IMR-90 (cell line): ENCODE results near the gene EVA1A. TPM values are rescaled to one million over a fixed set of nuclear protein-coding genes. Genes with fewer than 3 reads are reported as not detected.

Experiments used
- ATAC-seq: fragments of 200-7000 bp; cut with Tn5 transposase; 2 replicates; pipeline ENCODE4 v1.9.1; 2020; ENCODE audit warnings: low read depth, mild to moderate bottlenecking, moderate library complexity
- BruUV-seq: library from RNA; stranded (reverse); fragments of 400-500 nt; replicated peaks from 2 replicates; lab custom pipeline; 2021; lab: Mats Ljungman, UMichigan
- CTCF ChIA-PET: fragments of 300-600 bp; formaldehyde crosslinking; extraction: SDS; loops from one replicate; lab custom pipeline; 2021; ENCODE audit warnings: antibody characterized with exemption; lab: Yijun Ruan, JAX
- POLR2A ChIA-PET: fragments of 300-600 bp; sonication (Branson Sonifier 250); formaldehyde crosslinking; loops from one replicate; lab custom pipeline; 2022; ENCODE audit warnings: antibody characterized with exemption; ENCODE audit not compliant: unreplicated experiment; lab: Charles Lee
- DNase-seq: peaks from one replicate; pipeline ENCODE4 v3.0.0; 2013
- H2AFZ ChIP-seq: replicated peaks from 2 replicates; pipeline ENCODE3; 2013; ENCODE audit warnings: low read length, mild to moderate bottlenecking; ENCODE audit not compliant: poor library complexity
- H2AK5ac ChIP-seq: 2 replicates; pipeline ENCODE4 v1.6.1; 2013; ENCODE audit warnings: low read depth, low read length, inconsistent platforms
- H2AK9ac ChIP-seq: replicated peaks from 2 replicates; pipeline ENCODE3; 2013; ENCODE audit warnings: mild to moderate bottlenecking, low read depth, low read length, moderate library complexity; ENCODE audit not compliant: poor library complexity
- H2BK120ac ChIP-seq: 2 replicates; pipeline ENCODE4 v1.6.1; 2013; ENCODE audit warnings: low read depth, low read length, inconsistent platforms
- H2BK15ac ChIP-seq: 3 replicates; pipeline ENCODE4 v1.6.1; 2013; ENCODE audit warnings: low read depth, low read length, inconsistent platforms
- H2BK20ac ChIP-seq: 2 replicates; pipeline ENCODE4 v1.6.1; 2013; ENCODE audit warnings: low read depth, mild to moderate bottlenecking, inconsistent platforms, low read length, moderate library complexity
- H2BK5ac ChIP-seq: 2 replicates; pipeline ENCODE4 v1.6.1; 2013; ENCODE audit warnings: mild to moderate bottlenecking, low read depth, low read length, inconsistent platforms; ENCODE audit not compliant: poor library complexity, severe bottlenecking
- H3K14ac ChIP-seq: replicated peaks from 2 replicates; pipeline ENCODE4 v1.6.1; 2013; ENCODE audit warnings: low read depth, low read length, inconsistent platforms
- H3K18ac ChIP-seq: 2 replicates; pipeline ENCODE4 v1.6.1; 2013; ENCODE audit warnings: low read depth, low read length, control low read depth
- H3K23ac ChIP-seq: 2 replicates; pipeline ENCODE4 v1.6.1; 2013; ENCODE audit warnings: low read depth, low read length, inconsistent platforms
- H3K27ac ChIP-seq: 2 replicates; pipeline ENCODE4 v1.5.1; 2013; ENCODE audit warnings: mild to moderate bottlenecking, control low read depth, low read length; ENCODE audit not compliant: insufficient read depth
- H3K27me3 ChIP-seq: 2 replicates; pipeline ENCODE4 v1.6.1; 2013; ENCODE audit warnings: low read length; ENCODE audit not compliant: control insufficient read depth, insufficient read depth
- H3K36me3 ChIP-seq: 2 replicates; pipeline ENCODE4 v1.6.1; 2013; ENCODE audit warnings: low read length, mixed read lengths; ENCODE audit not compliant: control insufficient read depth, insufficient read depth
- H3K4ac ChIP-seq: 2 replicates; pipeline ENCODE4 v1.6.1; 2013; ENCODE audit warnings: low read depth, low read length, inconsistent platforms
- H3K4me1 ChIP-seq: 2 replicates; pipeline ENCODE4 v1.6.1; 2013; ENCODE audit warnings: low read length, mixed read lengths; ENCODE audit not compliant: control insufficient read depth, insufficient read depth
- H3K4me2 ChIP-seq: 2 replicates; pipeline ENCODE4 v1.6.1; 2013; ENCODE audit warnings: low read depth, mild to moderate bottlenecking, control low read depth, low read length, moderate library complexity
- H3K4me3 ChIP-seq: 2 replicates; pipeline ENCODE4 v1.5.1; 2013; ENCODE audit warnings: low read depth, mild to moderate bottlenecking, control low read depth, low read length, moderate library complexity; ENCODE audit not compliant: insufficient read depth
- H3K56ac ChIP-seq: 2 replicates; pipeline ENCODE4 v1.6.1; 2013; ENCODE audit warnings: low read length, inconsistent platforms; ENCODE audit not compliant: insufficient read depth; ENCODE audit errors: extremely low read depth
- H3K79me1 ChIP-seq, 2 experiments: 2 replicates each; pipeline ENCODE4 v1.6.1; 2013; ENCODE audit warnings: low read length in 2 of 2, inconsistent platforms in 1 of 2, low read depth in 1 of 2
- H3K9ac ChIP-seq: 2 replicates; pipeline ENCODE4 v1.6.1; 2013; ENCODE audit warnings: low read depth, low read length, control low read depth
- H3K9me1 ChIP-seq: 2 replicates; pipeline ENCODE4 v1.6.1; 2013; ENCODE audit warnings: low read length, inconsistent platforms; ENCODE audit not compliant: insufficient read depth
- H3K9me3 ChIP-seq: 2 replicates; pipeline ENCODE4 v1.6.1; 2013; ENCODE audit warnings: low read length; ENCODE audit not compliant: control insufficient read depth, insufficient read depth
- H4K20me1 ChIP-seq: 2 replicates; pipeline ENCODE4 v1.6.1; 2013; ENCODE audit warnings: low read length, inconsistent platforms; ENCODE audit not compliant: insufficient read depth
- H4K5ac ChIP-seq: 2 replicates; pipeline ENCODE4 v1.6.1; 2013; ENCODE audit warnings: mild to moderate bottlenecking, low read depth, low read length, control low read depth
- H4K8ac ChIP-seq, 2 experiments: 2 replicates each; pipeline ENCODE4 v1.6.1; 2013; ENCODE audit warnings: low read depth in 2 of 2, low read length in 2 of 2, control low read depth in 1 of 2, inconsistent platforms in 1 of 2
- H4K91ac ChIP-seq: 2 replicates; pipeline ENCODE4 v1.6.1; 2013; ENCODE audit warnings: low read depth, low read length, inconsistent platforms; ENCODE audit not compliant: insufficient read depth
- CEBPB ChIP-seq: IDR thresholded peaks from 2 replicates; pipeline ENCODE4 v1.6.1; 2012; ENCODE audit warnings: low read depth, low read length, improper control_type of control experiment
- FOS ChIP-seq: fragments of 150-350 bp; IDR thresholded peaks from 2 replicates; pipeline ENCODE4 v1.6.1; 2016; ENCODE audit warnings: low read depth, low read length
- MAZ ChIP-seq: IDR thresholded peaks from 2 replicates; pipeline ENCODE4 v1.6.1; 2012; ENCODE audit warnings: low read depth, mild to moderate bottlenecking, low read length, improper control_type of control experiment, moderate library complexity, borderline replicate concordance
- NFE2L2 ChIP-seq: fragments of 150-350 bp; IDR thresholded peaks from 2 replicates; pipeline ENCODE4 v1.6.1; 2016; ENCODE audit warnings: low read depth, mild to moderate bottlenecking, low read length
- RAD21 ChIP-seq: IDR thresholded peaks from 2 replicates; pipeline ENCODE4 v1.6.1; 2012; ENCODE audit warnings: low read length, improper control_type of control experiment
- RCOR1 ChIP-seq: IDR thresholded peaks from 2 replicates; pipeline ENCODE4 v1.6.1; 2012; ENCODE audit warnings: mild to moderate bottlenecking, low read length, improper control_type of control experiment; ENCODE audit not compliant: insufficient replicate concordance
- WGBS, 2 experiments: methylation state at CpG; one replicate each; pipeline versions ENCODE4 v1.1.5 to v1.1.7; 2013; ENCODE audit warnings: missing lambda C conversion rate in 2 of 2; ENCODE audit not compliant: insufficient read length in 1 of 2; ENCODE audit errors: extremely low coverage in 2 of 2; 5-methylcytosine and 5-hydroxymethylcytosine counted together
- dilution Hi-C: fragments of 300-500 bp; cut with HindIII; formaldehyde crosslinking; loops from one replicate; pipeline ENCODE4 v1.14.3; 2018; ENCODE audit warnings: low sequenced_read_pairs; ENCODE audit not compliant: unreplicated experiment
- in situ Hi-C: fragments of 300-500 bp; cut with MboI; formaldehyde crosslinking; loops from 3 replicates; pipeline ENCODE4 v1.14.3; 2019; ENCODE audit warnings: low sequenced_read_pairs, inconsistent platforms, mixed read lengths
- intact Hi-C: fragments of 100-400 bp; cut with micrococcal nuclease; formaldehyde crosslinking; loops from 2 replicates; pipeline ENCODE4 v1.10.0; 2022
- polyA plus RNA-seq, 3 experiments: library from polyadenylated mRNA; depleted of rRNA; stranded (reverse); fragments of >200 nt; gene quantifications; 2 replicates each; pipeline ENCODE4 v1.2.3, GENCODE V29; 2012; ENCODE audit warnings: low replicate concordance in 1 of 3
- total RNA-seq: library from RNA; depleted of rRNA; stranded (reverse); fragments of >200 nt; gene quantifications from 2 replicates; pipeline ENCODE4 v1.2.3, GENCODE V29; 2012
- TF ChIP-seq, protein P1 (sequence below): fragments of 150-350 bp; IDR thresholded peaks from 2 replicates; pipeline ENCODE4 v1.6.1; 2017; ENCODE audit warnings: mild to moderate bottlenecking, antibody characterized with exemption, low read length, low read depth

The EVA1A gene
- total and polyA plus RNA-seq, 2 of the 4 experiments (the other 2 are of a cell fraction), result 54.5 to 93.7 TPM

DNA sequence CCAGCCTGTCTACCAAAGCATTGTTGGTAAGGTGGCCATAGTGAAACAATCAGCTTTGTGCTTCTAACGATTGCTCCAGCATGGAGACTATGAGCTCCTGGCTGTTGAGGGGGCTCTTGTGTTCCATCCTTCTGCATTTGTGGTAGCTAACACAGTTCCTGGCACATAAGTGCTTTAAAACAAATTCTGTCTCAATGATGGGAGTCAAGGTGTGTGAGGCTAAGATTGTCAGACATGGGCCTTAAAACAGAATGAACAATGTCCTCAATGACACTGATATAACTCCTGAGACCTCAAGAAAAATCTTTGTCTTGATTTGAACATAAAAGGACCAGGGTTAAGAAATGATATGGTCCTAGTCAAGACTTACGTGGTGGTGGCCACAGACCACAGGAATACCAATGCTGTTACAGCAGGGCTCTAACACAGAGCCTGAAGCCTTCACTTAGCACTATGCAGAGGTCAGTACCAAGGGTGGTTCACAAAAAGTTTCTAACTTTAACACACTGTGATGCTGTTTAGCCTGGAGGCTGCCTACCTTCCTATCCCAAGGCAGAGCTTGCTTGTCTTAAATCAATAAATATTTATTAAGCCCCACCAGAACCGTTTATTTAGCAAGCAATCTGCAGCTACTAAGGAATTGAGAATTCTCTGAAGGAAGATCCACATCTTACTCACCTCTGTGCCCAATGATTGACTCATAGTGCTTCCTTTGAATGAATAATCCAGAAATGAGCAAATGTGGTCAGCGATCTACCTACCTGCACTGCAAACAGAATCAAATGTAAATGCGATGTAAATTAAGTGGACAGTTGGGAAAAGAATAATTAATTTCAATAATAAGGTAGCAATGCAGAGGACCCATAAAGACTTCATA, 35.1 kb downstream of the EVA1A start:
- intact Hi-C loops, result no loop called here
- no peak overlapping the region for H3K56ac ChIP-seq
- H3K4me3 ChIP-seq, result no peak overlapping the region
- H3K27ac ChIP-seq, result no peak overlapping the region
- no peak overlapping the region for H4K91ac ChIP-seq
- peaks cover 20% of the 10 kb centered on the region for H3K9me1 ChIP-seq
- H2AK9ac ChIP-seq, result no peak overlapping the region
- no peak overlapping the region for H2BK15ac ChIP-seq
- H2BK120ac ChIP-seq, result no peak overlapping the region
- H3K23ac ChIP-seq, result no peak overlapping the region
- no peak overlapping the region for H3K14ac ChIP-seq
- dilution Hi-C loops, result no loop called here
- ChIA-PET CTCF (interaction anchor here (1.5 kb wide), 1 partner anchor 34 kb away, joined by 4 read pairs; the partner anchor contains the start of gene EVA1A), POLR2A (no interaction called here)
- H3K9ac ChIP-seq, result no peak overlapping the region
- H2AFZ ChIP-seq, result no peak overlapping the region
- no TSS peak for BruUV-seq
- no peak overlapping the region for H3K4me2 ChIP-seq
- H3K36me3 ChIP-seq, result no peaks in the 10 kb centered on the region; the same call in 1 of the 2 replicates
- no peaks in the 10 kb centered on the region for H3K9me3 ChIP-seq
- TF ChIP-seq RAD21, result no peak
- no peak for TF ChIP-seq RCOR1
- 0 out of 2 replicates have a peak, but pooled peaks have one; percentile 5 for TF ChIP-seq FOS
- no peak for TF ChIP-seq CEBPB
- no peak for TF ChIP-seq MAZ
- TF ChIP-seq, protein P1, sequence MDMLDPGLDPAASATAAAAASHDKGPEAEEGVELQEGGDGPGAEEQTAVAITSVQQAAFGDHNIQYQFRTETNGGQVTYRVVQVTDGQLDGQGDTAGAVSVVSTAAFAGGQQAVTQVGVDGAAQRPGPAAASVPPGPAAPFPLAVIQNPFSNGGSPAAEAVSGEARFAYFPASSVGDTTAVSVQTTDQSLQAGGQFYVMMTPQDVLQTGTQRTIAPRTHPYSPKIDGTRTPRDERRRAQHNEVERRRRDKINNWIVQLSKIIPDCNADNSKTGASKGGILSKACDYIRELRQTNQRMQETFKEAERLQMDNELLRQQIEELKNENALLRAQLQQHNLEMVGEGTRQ, result no peak
- TF ChIP-seq NFE2L2, result no peak
- no peaks in the 10 kb centered on the region for H3K27me3 ChIP-seq
- H3K4ac ChIP-seq, result no peak overlapping the region
- H3K4me1 ChIP-seq, result peaks cover 17% of the 10 kb centered on the region
- no peak overlapping the region for H4K8ac ChIP-seq
- whole genome bisulfite sequencing, 2 experiments, result 100% methylated on average over 1 of the region's 5 CpGs; no CpG with 5 or more reads in 1 of the 2 experiments
- H3K18ac ChIP-seq, result no peak overlapping the region
- H2AK5ac ChIP-seq, result no peak overlapping the region
- peaks cover 59% of the 10 kb centered on the region for H4K20me1 ChIP-seq
- H4K5ac ChIP-seq, result no peak overlapping the region
- H2BK5ac ChIP-seq, result no peak overlapping the region
- peak; percentile 40 for DNase-seq
- in situ Hi-C loops, result no loop called here
- peak; percentile 10; the same call in 1 of the 2 replicates for ATAC-seq
- no peak overlapping the region for H2BK20ac ChIP-seq
- peaks cover 41 to 71% of the 10 kb centered on the region in 2 experiments for H3K79me1 ChIP-seq
